IMR-90 (cell line): Measurements from ENCODE around the gene INTS12. TPM values are rescaled to one million over a fixed set of nuclear protein-coding genes. Genes with fewer than 3 reads are reported as not detected.

Source experiments
- ATAC-seq: fragments of 200-7000 bp; cut with Tn5 transposase; 2 replicates; pipeline ENCODE4 v1.9.1; 2020; ENCODE audit warnings: low read depth, mild to moderate bottlenecking, moderate library complexity
- Bru-seq: library from RNA; stranded (reverse); fragments of 400-500 nt; gene quantifications from one replicate; lab custom pipeline; 2021; lab: Mats Ljungman, UMichigan
- BruChase-seq, 2 experiments: library from RNA; stranded (reverse); fragments of 400-500 nt; gene quantifications; one replicate each; lab custom pipeline; 2021; lab: Mats Ljungman, UMichigan
- BruUV-seq: library from RNA; stranded (reverse); fragments of 400-500 nt; replicated peaks from 2 replicates; lab custom pipeline; 2021; lab: Mats Ljungman, UMichigan
- CTCF ChIA-PET: fragments of 300-600 bp; formaldehyde crosslinking; extraction: SDS; loops from one replicate; lab custom pipeline; 2021; ENCODE audit warnings: antibody characterized with exemption; lab: Yijun Ruan, JAX
- POLR2A ChIA-PET: fragments of 300-600 bp; sonication (Branson Sonifier 250); formaldehyde crosslinking; loops from one replicate; lab custom pipeline; 2022; ENCODE audit warnings: antibody characterized with exemption; ENCODE audit not compliant: unreplicated experiment; lab: Charles Lee
- DNase-seq: peaks from one replicate; pipeline ENCODE4 v3.0.0; 2013
- H2AFZ ChIP-seq: replicated peaks from 2 replicates; pipeline ENCODE3; 2013; ENCODE audit warnings: low read length, mild to moderate bottlenecking; ENCODE audit not compliant: poor library complexity
- H2AK5ac ChIP-seq: 2 replicates; pipeline ENCODE4 v1.6.1; 2013; ENCODE audit warnings: low read depth, low read length, inconsistent platforms
- H2AK9ac ChIP-seq: replicated peaks from 2 replicates; pipeline ENCODE3; 2013; ENCODE audit warnings: mild to moderate bottlenecking, low read depth, low read length, moderate library complexity; ENCODE audit not compliant: poor library complexity
- H2BK120ac ChIP-seq: 2 replicates; pipeline ENCODE4 v1.6.1; 2013; ENCODE audit warnings: low read depth, low read length, inconsistent platforms
- H2BK15ac ChIP-seq: 3 replicates; pipeline ENCODE4 v1.6.1; 2013; ENCODE audit warnings: low read depth, low read length, inconsistent platforms
- H2BK20ac ChIP-seq: 2 replicates; pipeline ENCODE4 v1.6.1; 2013; ENCODE audit warnings: low read depth, mild to moderate bottlenecking, inconsistent platforms, low read length, moderate library complexity
- H2BK5ac ChIP-seq: 2 replicates; pipeline ENCODE4 v1.6.1; 2013; ENCODE audit warnings: mild to moderate bottlenecking, low read depth, low read length, inconsistent platforms; ENCODE audit not compliant: poor library complexity, severe bottlenecking
- H3K14ac ChIP-seq: replicated peaks from 2 replicates; pipeline ENCODE4 v1.6.1; 2013; ENCODE audit warnings: low read depth, low read length, inconsistent platforms
- H3K18ac ChIP-seq: 2 replicates; pipeline ENCODE4 v1.6.1; 2013; ENCODE audit warnings: low read depth, low read length, control low read depth
- H3K23ac ChIP-seq: 2 replicates; pipeline ENCODE4 v1.6.1; 2013; ENCODE audit warnings: low read depth, low read length, inconsistent platforms
- H3K27ac ChIP-seq: 2 replicates; pipeline ENCODE4 v1.5.1; 2013; ENCODE audit warnings: mild to moderate bottlenecking, control low read depth, low read length; ENCODE audit not compliant: insufficient read depth
- H3K27me3 ChIP-seq: 2 replicates; pipeline ENCODE4 v1.6.1; 2013; ENCODE audit warnings: low read length; ENCODE audit not compliant: control insufficient read depth, insufficient read depth
- H3K36me3 ChIP-seq: 2 replicates; pipeline ENCODE4 v1.6.1; 2013; ENCODE audit warnings: low read length, mixed read lengths; ENCODE audit not compliant: control insufficient read depth, insufficient read depth
- H3K4ac ChIP-seq: 2 replicates; pipeline ENCODE4 v1.6.1; 2013; ENCODE audit warnings: low read depth, low read length, inconsistent platforms
- H3K4me1 ChIP-seq: 2 replicates; pipeline ENCODE4 v1.6.1; 2013; ENCODE audit warnings: low read length, mixed read lengths; ENCODE audit not compliant: control insufficient read depth, insufficient read depth
- H3K4me2 ChIP-seq: 2 replicates; pipeline ENCODE4 v1.6.1; 2013; ENCODE audit warnings: low read depth, mild to moderate bottlenecking, control low read depth, low read length, moderate library complexity
- H3K4me3 ChIP-seq: 2 replicates; pipeline ENCODE4 v1.5.1; 2013; ENCODE audit warnings: low read depth, mild to moderate bottlenecking, control low read depth, low read length, moderate library complexity; ENCODE audit not compliant: insufficient read depth
- H3K56ac ChIP-seq: 2 replicates; pipeline ENCODE4 v1.6.1; 2013; ENCODE audit warnings: low read length, inconsistent platforms; ENCODE audit not compliant: insufficient read depth; ENCODE audit errors: extremely low read depth
- H3K79me1 ChIP-seq, 2 experiments: 2 replicates each; pipeline ENCODE4 v1.6.1; 2013; ENCODE audit warnings: low read length in 2 of 2, inconsistent platforms in 1 of 2, low read depth in 1 of 2
- H3K9ac ChIP-seq: 2 replicates; pipeline ENCODE4 v1.6.1; 2013; ENCODE audit warnings: low read depth, low read length, control low read depth
- H3K9me1 ChIP-seq: 2 replicates; pipeline ENCODE4 v1.6.1; 2013; ENCODE audit warnings: low read length, inconsistent platforms; ENCODE audit not compliant: insufficient read depth
- H3K9me3 ChIP-seq: 2 replicates; pipeline ENCODE4 v1.6.1; 2013; ENCODE audit warnings: low read length; ENCODE audit not compliant: control insufficient read depth, insufficient read depth
- H4K20me1 ChIP-seq: 2 replicates; pipeline ENCODE4 v1.6.1; 2013; ENCODE audit warnings: low read length, inconsistent platforms; ENCODE audit not compliant: insufficient read depth
- H4K5ac ChIP-seq: 2 replicates; pipeline ENCODE4 v1.6.1; 2013; ENCODE audit warnings: mild to moderate bottlenecking, low read depth, low read length, control low read depth
- H4K8ac ChIP-seq, 2 experiments: 2 replicates each; pipeline ENCODE4 v1.6.1; 2013; ENCODE audit warnings: low read depth in 2 of 2, low read length in 2 of 2, control low read depth in 1 of 2, inconsistent platforms in 1 of 2
- H4K91ac ChIP-seq: 2 replicates; pipeline ENCODE4 v1.6.1; 2013; ENCODE audit warnings: low read depth, low read length, inconsistent platforms; ENCODE audit not compliant: insufficient read depth
- BHLHE40 ChIP-seq: fragments of 150-350 bp; IDR thresholded peaks from 2 replicates; pipeline ENCODE4 v1.6.1; 2016; ENCODE audit warnings: mild to moderate bottlenecking, low read depth, low read length
- CEBPB ChIP-seq: IDR thresholded peaks from 2 replicates; pipeline ENCODE4 v1.6.1; 2012; ENCODE audit warnings: low read depth, low read length, improper control_type of control experiment
- CHD1 ChIP-seq: IDR thresholded peaks from 2 replicates; pipeline ENCODE4 v1.6.1; 2012; ENCODE audit warnings: low read depth, low read length, improper control_type of control experiment
- CTCF ChIP-seq: conservative IDR thresholded peaks from 2 replicates; pipeline ENCODE4 v1.5.1; 2012; ENCODE audit warnings: mild to moderate bottlenecking, low read depth, low read length, improper control_type of control experiment
- FOS ChIP-seq: fragments of 150-350 bp; IDR thresholded peaks from 2 replicates; pipeline ENCODE4 v1.6.1; 2016; ENCODE audit warnings: low read depth, low read length
- MAZ ChIP-seq: IDR thresholded peaks from 2 replicates; pipeline ENCODE4 v1.6.1; 2012; ENCODE audit warnings: low read depth, mild to moderate bottlenecking, low read length, improper control_type of control experiment, moderate library complexity, borderline replicate concordance
- MXI1 ChIP-seq: IDR thresholded peaks from 2 replicates; pipeline ENCODE4 v1.6.1; 2012; ENCODE audit warnings: low read depth, mild to moderate bottlenecking, low read length, moderate library complexity, borderline replicate concordance
- POLR2A ChIP-seq: IDR thresholded peaks from 2 replicates; pipeline ENCODE4 v1.6.1; 2012; ENCODE audit warnings: mild to moderate bottlenecking, low read depth, low read length
- RAD21 ChIP-seq: IDR thresholded peaks from 2 replicates; pipeline ENCODE4 v1.6.1; 2012; ENCODE audit warnings: low read length, improper control_type of control experiment
- RCOR1 ChIP-seq: IDR thresholded peaks from 2 replicates; pipeline ENCODE4 v1.6.1; 2012; ENCODE audit warnings: mild to moderate bottlenecking, low read length, improper control_type of control experiment; ENCODE audit not compliant: insufficient replicate concordance
- RFX5 ChIP-seq: IDR thresholded peaks from 2 replicates; pipeline ENCODE4 v1.8.0; 2012; ENCODE audit warnings: low read depth, mild to moderate bottlenecking, low read length, moderate library complexity
- USF2 ChIP-seq: fragments of 150-350 bp; IDR thresholded peaks from 2 replicates; pipeline ENCODE4 v1.6.1; 2017; ENCODE audit warnings: mild to moderate bottlenecking, antibody characterized with exemption, low read length, low read depth
- WGBS, 2 experiments: methylation state at CpG; one replicate each; pipeline versions ENCODE4 v1.1.5 to v1.1.7; 2013; ENCODE audit warnings: missing lambda C conversion rate in 2 of 2; ENCODE audit not compliant: insufficient read length in 1 of 2; ENCODE audit errors: extremely low coverage in 2 of 2; 5-methylcytosine and 5-hydroxymethylcytosine counted together
- dilution Hi-C: fragments of 300-500 bp; cut with HindIII; formaldehyde crosslinking; loops from one replicate; pipeline ENCODE4 v1.14.3; 2018; ENCODE audit warnings: low sequenced_read_pairs; ENCODE audit not compliant: unreplicated experiment
- in situ Hi-C: fragments of 300-500 bp; cut with MboI; formaldehyde crosslinking; loops from 3 replicates; pipeline ENCODE4 v1.14.3; 2019; ENCODE audit warnings: low sequenced_read_pairs, inconsistent platforms, mixed read lengths
- intact Hi-C: fragments of 100-400 bp; cut with micrococcal nuclease; formaldehyde crosslinking; loops from 2 replicates; pipeline ENCODE4 v1.10.0; 2022
- long read RNA-seq: library from polyadenylated mRNA; unstranded; transcript quantifications from one replicate; pipeline ENCODE4 v2.0.0, GENCODE V29; 2021; ENCODE audit not compliant: unreplicated experiment
- polyA plus RNA-seq, 3 experiments: library from polyadenylated mRNA; depleted of rRNA; stranded (reverse); fragments of >200 nt; gene quantifications; 2 replicates each; pipeline ENCODE4 v1.2.3, GENCODE V29; 2012; ENCODE audit warnings: low replicate concordance in 1 of 3
- total RNA-seq: library from RNA; depleted of rRNA; stranded (reverse); fragments of >200 nt; gene quantifications from 2 replicates; pipeline ENCODE4 v1.2.3, GENCODE V29; 2012; rRNA removed

Gene INTS12
- total RNA-seq = 30.8 and 36.0 TPM in 2 replicates
- polyA plus RNA-seq (2012; rRNA removed) = 27.5 and 27.7 TPM in 2 replicates
- polyA plus RNA-seq (2012; cell fraction: cytosol; rRNA removed) = 8.3 and 14.9 TPM in 2 replicates
- polyA plus RNA-seq (2012; cell fraction: nucleus; rRNA removed; ENCODE audit: low replicate concordance) = 5.6 and 28.1 TPM in 2 replicates
- percentile 76 among the genes with signal in this experiment for Bru-seq, nascent RNA
- percentile 66 among the genes with signal in this experiment for BruChase-seq, experiment 1, labeled RNA remaining after a 6-hour chase
- percentile 60 among the genes with signal in this experiment for BruChase-seq, experiment 2, labeled RNA remaining after a 2-hour chase
- long read RNA-seq, transcript INTS12-206 (7 exons, 1,975 nt) = major isoform, 11 of 25 reads
- long read RNA-seq, partial matches to known transcripts = 4 of 25 reads
- long read RNA-seq, other reads (novel, unspliced or antisense) = 6 of 25 reads

- Histone ChIP-seq H3K23ac (peak within 1 kb of the TSS; percentile 63), H3K4ac (peak within 1 kb of the TSS; percentile 51), H3K4me3 (peak within 1 kb of the TSS; percentile 59), H2BK5ac (peak within 1 kb of the TSS; percentile 42), H3K9ac (peak within 1 kb of the TSS; percentile 76), H2AFZ (peak within 1 kb of the TSS; percentile 99), H4K8ac (peak within 1 kb of the TSS; percentile 78 to 92), H3K9me1 (peaks cover 3% of the 10 kb centered on the region; the same call in 1 of the 2 replicates), H3K27ac (peak within 1 kb of the TSS; percentile 75), H3K14ac (peak within 1 kb of the TSS; percentile 82), H3K56ac (peak within 1 kb of the TSS; percentile 84), H3K18ac (no peak within 1 kb of the TSS), H3K4me2 (peak within 1 kb of the TSS; percentile 98), H3K79me1 (peaks cover 27 to 56% of the 10 kb centered on the region in 2 experiments), H2AK5ac (peak within 1 kb of the TSS; percentile 28; the same call in 1 of the 2 replicates), H4K5ac (peak within 1 kb of the TSS; percentile 46), H4K20me1 (no peaks in the 10 kb centered on the region), H2BK20ac (no peak within 1 kb of the TSS), H4K91ac (peak within 1 kb of the TSS; percentile 54), H3K36me3 (peaks cover 2% of the 10 kb centered on the region; the same call in 1 of the 2 replicates), H2BK15ac (no peak within 1 kb of the TSS), H2AK9ac (peak within 1 kb of the TSS; percentile 83), H2BK120ac (peak within 1 kb of the TSS; percentile 63; the same call in 1 of the 2 replicates), H3K27me3 (no peaks in the 10 kb centered on the region), H3K4me1 (no peaks in the 10 kb centered on the region), H3K9me3 (no peaks in the 10 kb centered on the region)
- POLR2A ChIA-PET = interaction anchor here (0.6 kb wide), 1 partner anchor 471 kb away, joined by 7 read pairs; no protein-coding TSS in a partner anchor
- 1% methylated on average over 13 of the region's 63 CpGs; no CpG with 5 or more reads in 1 of the 2 experiments for WGBS, 2 experiments
- ATAC-seq (peak; percentile 99), DNase-seq (peak; percentile 93)
- intact Hi-C loops (loop anchor here (2.0 to 10.0 kb wide), 4 partner anchors 236 to 564 kb away; partner anchors contain the start of gene TET2), in situ Hi-C loops (no loop called here), dilution Hi-C loops (no loop called here)
- TSS peak; percentile 44 for BruUV-seq
- CTCF ChIA-PET = no interaction called here
- TF ChIP-seq POLR2A (peak; percentile 89), RCOR1 (no peak), MXI1 (0 out of 2 replicates have a peak, but pooled peaks have one; percentile 67), CTCF (no peak), BHLHE40 (peak; percentile 51; the same call in 1 of the 2 replicates), FOS (peak; percentile 38; the same call in 1 of the 2 replicates), MAZ (peak; percentile 97), RFX5 (peak; percentile 19; the same call in 1 of the 2 replicates), CHD1 (no peak), RAD21 (no peak), CEBPB (no peak), USF2 (0 out of 2 replicates have a peak, but pooled peaks have one; percentile 28)
Observed at GRCh38 chr4:105708181-105709080, at the start of gene INTS12, which contains the start of gene GSTCD. Gene INTS12, minus strand, starts transcription at chr4:105708689. Its CDS starts 8,684 bp downstream, at chr4:105700005. Gene GSTCD, plus strand, starts transcription at chr4:105708784. Its CDS starts 8,830 bp downstream, at chr4:105717614.
